Neural cell (in vitro differentiated cells): ENCODE measurements around the gene CNN3. TPM values are rescaled to one million over a fixed set of nuclear protein-coding genes. Genes with fewer than 3 reads are reported as not detected.

ENCODE experiments used
- H2AFZ ChIP-seq: fragments of 200-600, 300-800 bp; sonication (generic), shearing (Covaris generic); 2 replicates; pipeline ENCODE4 v1.6.0; 2014; ENCODE audit warnings: low read depth, mild to moderate bottlenecking, antibody characterized with exemption, low read length, moderate library complexity
- H3F3A ChIP-seq: fragments of 200-600 bp; shearing (Covaris generic); 2 replicates; pipeline ENCODE4 v1.6.1; 2016; ENCODE audit warnings: mild to moderate bottlenecking, moderate library complexity, mixed read lengths, antibody characterized with exemption, low read length; ENCODE audit not compliant: insufficient read depth, poor library complexity, severe bottlenecking
- H3K27ac ChIP-seq: fragments of 200-600, 300-800 bp; sonication (generic), shearing (Covaris generic); 2 replicates; pipeline ENCODE4 v1.5.1; 2014; ENCODE audit warnings: mild to moderate bottlenecking, low read length, moderate library complexity
- H3K27me3 ChIP-seq: fragments of 300-800, 200-600 bp; sonication (generic), shearing (Covaris generic); 2 replicates; pipeline ENCODE4 v1.6.0; 2014; ENCODE audit warnings: mild to moderate bottlenecking, low read depth, low read length, moderate library complexity; ENCODE audit not compliant: insufficient read depth
- H3K36me3 ChIP-seq: fragments of 300-800, 200-600 bp; sonication (generic), shearing (Covaris generic); 2 replicates; pipeline ENCODE4 v1.5.1; 2014; ENCODE audit warnings: mild to moderate bottlenecking, antibody characterized with exemption, low read length, moderate library complexity; ENCODE audit not compliant: insufficient read depth
- H3K4me2 ChIP-seq: fragments of 300-800, 200-600 bp; sonication (generic), shearing (Covaris generic); 2 replicates; pipeline ENCODE4 v1.6.0; 2014; ENCODE audit warnings: mild to moderate bottlenecking, low read length
- H3K4me3 ChIP-seq: fragments of 300-800, 200-600 bp; sonication (generic), shearing (Covaris generic); 2 replicates; pipeline ENCODE4 v1.5.1; 2014; ENCODE audit warnings: mild to moderate bottlenecking, low read length, moderate library complexity
- H3K79me2 ChIP-seq: fragments of 200-600 bp; shearing (Covaris generic); replicated peaks from 2 replicates; pipeline ENCODE4 v1.6.0; 2014; ENCODE audit warnings: mild to moderate bottlenecking, low read length, moderate library complexity; ENCODE audit not compliant: insufficient read depth
- H3K9ac ChIP-seq: fragments of 300-800, 200-600 bp; sonication (generic), shearing (Covaris generic); 2 replicates; pipeline ENCODE4 v1.6.1; 2016; ENCODE audit warnings: mild to moderate bottlenecking, low read length, mixed read lengths
- H3K9me2 ChIP-seq: fragments of 200-600 bp; shearing (Covaris generic); 2 replicates; pipeline ENCODE4 v1.6.1; 2016; ENCODE audit warnings: mild to moderate bottlenecking, low read length, mixed read lengths; ENCODE audit not compliant: insufficient read depth
- H3K9me3 ChIP-seq: fragments of 200-600, 300-800 bp; sonication (generic), shearing (Covaris generic); 2 replicates; pipeline ENCODE4 v1.6.1; 2016; ENCODE audit warnings: mild to moderate bottlenecking, mixed run types, low read length, moderate library complexity, mixed read lengths
- H4K20me1 ChIP-seq: fragments of 200-600 bp; shearing (Covaris generic); 2 replicates; pipeline ENCODE4 v1.6.1; 2016; ENCODE audit warnings: mild to moderate bottlenecking, mixed run types; ENCODE audit not compliant: insufficient read depth
- CTCF ChIP-seq: fragments of 450-650 bp; IDR thresholded peaks from 2 replicates; pipeline ENCODE4 v1.5.1; 2014; ENCODE audit warnings: antibody characterized with exemption, mild to moderate bottlenecking, moderate library complexity; ENCODE audit not compliant: poor library complexity, severe bottlenecking
- EP300 ChIP-seq: fragments of 450-650 bp; conservative IDR thresholded peaks from 2 replicates; pipeline ENCODE4 v1.6.1; 2014; ENCODE audit warnings: antibody characterized with exemption, mild to moderate bottlenecking, moderate library complexity; ENCODE audit not compliant: poor library complexity, severe bottlenecking
- EZH2 ChIP-seq: fragments of 200-600, 300-800 bp; shearing (Covaris generic), sonication (generic); IDR thresholded peaks from 2 replicates; pipeline ENCODE4 v1.6.1; 2014; ENCODE audit warnings: antibody characterized with exemption, low read length, borderline replicate concordance, mild to moderate bottlenecking; ENCODE audit not compliant: insufficient read depth, poor library complexity, severe bottlenecking
- MXI1 ChIP-seq: fragments of 450-650 bp; conservative IDR thresholded peaks from 2 replicates; pipeline ENCODE4 v1.6.1; 2014; ENCODE audit warnings: antibody characterized with exemption, mild to moderate bottlenecking; ENCODE audit not compliant: poor library complexity, severe bottlenecking
- POLR2AphosphoS5 ChIP-seq: IDR thresholded peaks from 2 replicates; pipeline ENCODE4 v1.6.1; 2012
- RAD21 ChIP-seq: fragments of 450-650 bp; conservative IDR thresholded peaks from 2 replicates; pipeline ENCODE4 v1.6.1; 2014; ENCODE audit warnings: antibody characterized with exemption, mild to moderate bottlenecking, moderate library complexity
- REST ChIP-seq: IDR thresholded peaks from 2 replicates; pipeline ENCODE4 v1.6.1; 2012; ENCODE audit warnings: borderline replicate concordance
- SMC3 ChIP-seq: fragments of 450-650 bp; conservative IDR thresholded peaks from 2 replicates; pipeline ENCODE4 v1.6.1; 2014; ENCODE audit warnings: antibody characterized with exemption, mild to moderate bottlenecking, moderate library complexity; ENCODE audit not compliant: poor library complexity
- TAF1 ChIP-seq: IDR thresholded peaks from 2 replicates; pipeline ENCODE4 v1.6.1; 2012; ENCODE audit warnings: low read depth
- polyA plus RNA-seq: library from polyadenylated mRNA; depleted of rRNA; stranded (reverse); fragments of >200 nt; gene quantifications from 2 replicates; pipeline ENCODE4 v1.2.3, GENCODE V29; 2014

The CNN3 gene
- polyA plus RNA-seq, 1 donor from 2014 or later = 106 TPM

- Histone ChIP-seq H3K79me2 (no peaks in the 10 kb centered on the region), H3F3A (no peaks in the 10 kb centered on the region), H3K4me3 (no peak overlapping the region), H3K9me3 (no peaks in the 10 kb centered on the region), H4K20me1 (no peaks in the 10 kb centered on the region), H3K36me3 (no peaks in the 10 kb centered on the region), H2AFZ (no peak overlapping the region), H3K27ac (no peak overlapping the region), H3K4me2 (no peak overlapping the region), H3K9ac (no peak overlapping the region), H3K27me3 (no peaks in the 10 kb centered on the region), H3K9me2 (no peaks in the 10 kb centered on the region)
- no peak for TF ChIP-seq EP300
- TF ChIP-seq CTCF = no peak
- TF ChIP-seq RAD21 = no peak
- TF ChIP-seq POLR2AphosphoS5 = no peak
- no peak for TF ChIP-seq SMC3
- no peak for TF ChIP-seq TAF1
- no peak for TF ChIP-seq MXI1
- TF ChIP-seq REST = no peak
- no peak for TF ChIP-seq EZH2
Measured at GRCh38 chr1:94855307-94855700, 71.6 kb downstream of the CNN3 start.

GRCh38 chr1:94854458-94855306, 72.2 kb downstream of the CNN3 start:
- Histone ChIP-seq H3K27me3 (no peaks in the 10 kb centered on the region), H3K27ac (no peak overlapping the region), H2AFZ (no peak overlapping the region), H3K4me3 (no peak overlapping the region), H3K9ac (no peak overlapping the region), H3K4me2 (no peak overlapping the region), H3K36me3 (no peaks in the 10 kb centered on the region), H3K79me2 (no peaks in the 10 kb centered on the region), H4K20me1 (no peaks in the 10 kb centered on the region), H3F3A (no peaks in the 10 kb centered on the region), H3K9me3 (no peaks in the 10 kb centered on the region), H3K9me2 (no peaks in the 10 kb centered on the region)
- TF ChIP-seq REST (no peak), RAD21 (peak; percentile 46), TAF1 (no peak), EZH2 (no peak), MXI1 (no peak), POLR2AphosphoS5 (no peak), CTCF (peak; percentile 60), SMC3 (peak; percentile 54), EP300 (no peak)
